Measurements from ENCODE around the gene POU3F1. TPM values are rescaled to one million over a fixed set of nuclear protein-coding genes. Genes with fewer than 3 reads are reported as not detected.

POU3F1 gene
- total RNA-seq, 1 experiment from 2014 or later = 5.8 TPM

GRCh38 chr1:38021969-38022368, 24.6 kb downstream of the POU3F1 start:
- H3K9ac ChIP-seq (ENCODE audit: extremely low read depth, insufficient read length, low read length) = no peak overlapping the region
- peaks cover 37 to 90% (median 78%) of the 10 kb centered on the region in 3 experiments; a peak in 6 of 7 replicates for H3K36me3 Mint-ChIP-seq (ENCODE audit: insufficient read depth in 1 of 3, low read depth in 3 of 3)

More at GRCh38 chr1:38021969-38022368, 24.6 kb downstream of the POU3F1 start:
- H3K4me3 Mint-ChIP-seq = no peak overlapping the region
- H3T11ph ChIP-seq (ENCODE audit: low read length) = no peak overlapping the region
- H3K56ac ChIP-seq (ENCODE audit: insufficient read length, low read depth, low read length) = no peak overlapping the region
- no peaks in the 10 kb centered on the region for H3K9me3 Mint-ChIP-seq
- no peak overlapping the region for H3K18ac ChIP-seq (ENCODE audit: insufficient read length, low read depth, low read length)
- no CpG with 5 or more reads among the region's 5 CpGs for WGBS (ENCODE audit: extremely low coverage, insufficient read length, low lambda C conversion rate)
- H2AK5ac ChIP-seq (ENCODE audit: insufficient read length, low read length) = no peak overlapping the region
- no peaks in the 10 kb centered on the region for H3K27me3 ChIP-seq (ENCODE audit: insufficient read depth, low read length)
- no peak overlapping the region for H2BK5ac ChIP-seq (ENCODE audit: insufficient read length, low read length)
- H3K4me1 Mint-ChIP-seq = peaks cover 2 to 8% of the 10 kb centered on the region in 2 experiments; a peak in 3 of 4 replicates
- no peaks in the 10 kb centered on the region for H3K23me2 ChIP-seq (ENCODE audit: insufficient read length, low read depth, low read length, poor library complexity, severe bottlenecking)
- H3K23ac ChIP-seq (ENCODE audit: insufficient read length, low read depth, low read length) = no peak overlapping the region
- no peak overlapping the region for H4K91ac ChIP-seq (ENCODE audit: insufficient read length, low read depth, low read length)
- H3K27me3 Mint-ChIP-seq (ENCODE audit: low read depth) = no peaks in the 10 kb centered on the region
- no peak overlapping the region for H3K27ac Mint-ChIP-seq
- no peaks in the 10 kb centered on the region for H3K79me2 ChIP-seq (ENCODE audit: insufficient read depth, low read length)
- no peaks in the 10 kb centered on the region for H4K20me1 ChIP-seq (ENCODE audit: control insufficient read depth, insufficient read depth, insufficient read length)
- H3K4me1 ChIP-seq (ENCODE audit: insufficient read depth, low read length) = no peaks in the 10 kb centered on the region
- no peak overlapping the region for H2BK12ac ChIP-seq (ENCODE audit: insufficient read length, low read depth, low read length)
- no peak overlapping the region for H2BK15ac ChIP-seq (ENCODE audit: low read depth, low read length)
- H3K9me3 ChIP-seq (ENCODE audit: control insufficient read depth, low read depth, low read length) = no peaks in the 10 kb centered on the region
- H3K4ac ChIP-seq (ENCODE audit: low read depth, low read length) = no peak overlapping the region
- no peak overlapping the region for H2BK120ac ChIP-seq (ENCODE audit: low read depth, low read length, poor library complexity, severe bottlenecking)
- no peaks in the 10 kb centered on the region for H3K79me1 ChIP-seq (ENCODE audit: insufficient read depth, low read depth, low read length, poor library complexity, severe bottlenecking)
- H4K5ac ChIP-seq (ENCODE audit: insufficient read length, low read depth, low read length) = no peak overlapping the region
- no peak for DNase-seq
- no peak overlapping the region for H2BK20ac ChIP-seq (ENCODE audit: low read depth, low read length, poor library complexity, severe bottlenecking)
- no peak overlapping the region for H3K4me2 ChIP-seq (ENCODE audit: insufficient read depth, insufficient read length, low read length)
- H2AFZ ChIP-seq (ENCODE audit: low read length) = no peak overlapping the region
- H3K27ac ChIP-seq (ENCODE audit: insufficient read length, low read depth, low read length) = no peak overlapping the region
- no peak for TF ChIP-seq CTCF (conservative IDR thresholded peaks at IDR 0.05)
- no peak overlapping the region for H3K14ac ChIP-seq (ENCODE audit: insufficient read depth, low read length)
- no peak overlapping the region for H4K8ac ChIP-seq (replicated peaks; ENCODE audit: insufficient read length, low read depth, low read length)

Measured in H9 (cell line).